Vagina (tissue), 2 donors: Measurements from ENCODE around the gene DDB1.

ENCODE experiments used
- POLR2A ChIP-seq, 2 donors: fragments of 450-650 bp; IDR thresholded peaks; one replicate each; pipeline ENCODE4 v1.6.1; 2017; ENCODE audit warnings: antibody characterized with exemption in 2 of 2, mild to moderate bottlenecking in 2 of 2, moderate library complexity in 2 of 2
- TF ChIP-seq, protein P1 (sequence below), 3 experiments: fragments of 450-650 bp in 2 of 3; fragments of 200-600 bp in 1 of 3; sonication (generic) in 1 of 3; IDR thresholded peaks; one replicate each; pipeline ENCODE4 v1.5.1; 2017 to 2019; ENCODE audit warnings: antibody characterized with exemption in 3 of 3, mild to moderate bottlenecking in 2 of 3, moderate library complexity in 2 of 3

DNA sequence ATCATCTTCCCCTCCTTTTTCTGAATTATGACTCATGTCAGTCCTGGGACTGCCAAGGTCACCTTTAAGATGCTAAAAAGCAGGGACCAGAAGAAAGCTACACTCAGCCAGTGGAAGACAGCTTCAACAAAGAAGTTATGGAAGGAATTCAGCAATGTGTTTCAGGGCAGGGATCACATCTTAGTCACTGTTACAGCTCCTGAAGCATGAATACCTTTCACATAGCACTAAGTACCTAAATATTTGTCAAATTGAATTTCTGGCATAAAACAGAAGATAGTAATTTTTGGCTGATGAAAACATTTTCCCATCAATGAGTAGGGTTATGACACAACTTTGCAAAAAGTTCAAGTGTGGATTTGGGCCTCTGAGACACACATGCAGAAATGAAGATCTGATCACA is 5.2 kb downstream of the DDB1 start:
- TF ChIP-seq POLR2A (IDR thresholded peaks at IDR 0.05): no peak
- TF ChIP-seq, protein P1, sequence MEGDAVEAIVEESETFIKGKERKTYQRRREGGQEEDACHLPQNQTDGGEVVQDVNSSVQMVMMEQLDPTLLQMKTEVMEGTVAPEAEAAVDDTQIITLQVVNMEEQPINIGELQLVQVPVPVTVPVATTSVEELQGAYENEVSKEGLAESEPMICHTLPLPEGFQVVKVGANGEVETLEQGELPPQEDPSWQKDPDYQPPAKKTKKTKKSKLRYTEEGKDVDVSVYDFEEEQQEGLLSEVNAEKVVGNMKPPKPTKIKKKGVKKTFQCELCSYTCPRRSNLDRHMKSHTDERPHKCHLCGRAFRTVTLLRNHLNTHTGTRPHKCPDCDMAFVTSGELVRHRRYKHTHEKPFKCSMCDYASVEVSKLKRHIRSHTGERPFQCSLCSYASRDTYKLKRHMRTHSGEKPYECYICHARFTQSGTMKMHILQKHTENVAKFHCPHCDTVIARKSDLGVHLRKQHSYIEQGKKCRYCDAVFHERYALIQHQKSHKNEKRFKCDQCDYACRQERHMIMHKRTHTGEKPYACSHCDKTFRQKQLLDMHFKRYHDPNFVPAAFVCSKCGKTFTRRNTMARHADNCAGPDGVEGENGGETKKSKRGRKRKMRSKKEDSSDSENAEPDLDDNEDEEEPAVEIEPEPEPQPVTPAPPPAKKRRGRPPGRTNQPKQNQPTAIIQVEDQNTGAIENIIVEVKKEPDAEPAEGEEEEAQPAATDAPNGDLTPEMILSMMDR (IDR thresholded peaks at IDR 0.05): no peak
